ENCODE data around the gene STX16.

DNA sequence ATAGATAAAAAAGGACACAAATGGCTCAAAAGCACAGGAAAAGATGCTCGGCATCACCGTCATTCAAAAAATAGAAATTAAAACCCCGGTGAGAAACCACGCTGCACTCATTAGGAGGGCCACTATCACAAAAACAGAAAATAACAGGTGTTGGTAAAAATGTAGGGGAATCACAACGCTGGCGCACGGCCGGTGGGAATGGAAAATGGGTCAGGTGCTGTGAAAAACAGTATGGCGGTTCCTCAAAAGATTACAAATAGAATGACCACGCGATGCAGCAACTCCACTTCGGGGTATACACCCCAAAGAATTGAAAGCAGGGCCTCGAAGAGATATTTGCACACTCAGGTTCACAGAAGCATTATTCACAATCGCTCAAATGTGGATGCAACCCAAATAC lies 69.8 kb downstream of the STX16 start:
- TF ChIP-seq, protein P1, sequence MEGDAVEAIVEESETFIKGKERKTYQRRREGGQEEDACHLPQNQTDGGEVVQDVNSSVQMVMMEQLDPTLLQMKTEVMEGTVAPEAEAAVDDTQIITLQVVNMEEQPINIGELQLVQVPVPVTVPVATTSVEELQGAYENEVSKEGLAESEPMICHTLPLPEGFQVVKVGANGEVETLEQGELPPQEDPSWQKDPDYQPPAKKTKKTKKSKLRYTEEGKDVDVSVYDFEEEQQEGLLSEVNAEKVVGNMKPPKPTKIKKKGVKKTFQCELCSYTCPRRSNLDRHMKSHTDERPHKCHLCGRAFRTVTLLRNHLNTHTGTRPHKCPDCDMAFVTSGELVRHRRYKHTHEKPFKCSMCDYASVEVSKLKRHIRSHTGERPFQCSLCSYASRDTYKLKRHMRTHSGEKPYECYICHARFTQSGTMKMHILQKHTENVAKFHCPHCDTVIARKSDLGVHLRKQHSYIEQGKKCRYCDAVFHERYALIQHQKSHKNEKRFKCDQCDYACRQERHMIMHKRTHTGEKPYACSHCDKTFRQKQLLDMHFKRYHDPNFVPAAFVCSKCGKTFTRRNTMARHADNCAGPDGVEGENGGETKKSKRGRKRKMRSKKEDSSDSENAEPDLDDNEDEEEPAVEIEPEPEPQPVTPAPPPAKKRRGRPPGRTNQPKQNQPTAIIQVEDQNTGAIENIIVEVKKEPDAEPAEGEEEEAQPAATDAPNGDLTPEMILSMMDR (conservative IDR thresholded peaks at IDR 0.05): no peak
- no peak for TF ChIP-seq ZFX (IDR thresholded peaks at IDR 0.05)
